GM18520 (cell line): ENCODE measurements around the gene ADAP2.
A peak's percentile ranks its signal among the peaks of the same experiment; 100 is the strongest.
"Not testable (repeated sequence)": the region's sequence is repeated elsewhere in the genome, so short reads cannot be mapped to it uniquely, and the experiment has no call there.

Experiments
- ATAC-seq: cut with Tn5 transposase; IDR thresholded peaks from one replicate; pipeline ENCODE4 v1.9.1; 2021; ENCODE audit not compliant: unreplicated experiment

The ADAP2 gene, protein sequence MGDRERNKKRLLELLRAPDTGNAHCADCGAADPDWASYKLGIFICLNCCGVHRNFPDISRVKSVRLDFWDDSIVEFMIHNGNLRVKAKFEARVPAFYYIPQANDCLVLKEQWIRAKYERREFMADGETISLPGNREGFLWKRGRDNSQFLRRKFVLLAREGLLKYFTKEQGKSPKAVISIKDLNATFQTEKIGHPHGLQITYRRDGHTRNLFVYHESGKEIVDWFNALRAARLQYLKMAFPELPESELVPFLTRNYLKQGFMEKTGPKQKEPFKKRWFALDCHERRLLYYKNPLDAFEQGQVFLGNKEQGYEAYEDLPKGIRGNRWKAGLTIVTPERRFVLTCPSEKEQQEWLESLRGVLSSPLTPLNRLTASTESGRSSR

DNA sequence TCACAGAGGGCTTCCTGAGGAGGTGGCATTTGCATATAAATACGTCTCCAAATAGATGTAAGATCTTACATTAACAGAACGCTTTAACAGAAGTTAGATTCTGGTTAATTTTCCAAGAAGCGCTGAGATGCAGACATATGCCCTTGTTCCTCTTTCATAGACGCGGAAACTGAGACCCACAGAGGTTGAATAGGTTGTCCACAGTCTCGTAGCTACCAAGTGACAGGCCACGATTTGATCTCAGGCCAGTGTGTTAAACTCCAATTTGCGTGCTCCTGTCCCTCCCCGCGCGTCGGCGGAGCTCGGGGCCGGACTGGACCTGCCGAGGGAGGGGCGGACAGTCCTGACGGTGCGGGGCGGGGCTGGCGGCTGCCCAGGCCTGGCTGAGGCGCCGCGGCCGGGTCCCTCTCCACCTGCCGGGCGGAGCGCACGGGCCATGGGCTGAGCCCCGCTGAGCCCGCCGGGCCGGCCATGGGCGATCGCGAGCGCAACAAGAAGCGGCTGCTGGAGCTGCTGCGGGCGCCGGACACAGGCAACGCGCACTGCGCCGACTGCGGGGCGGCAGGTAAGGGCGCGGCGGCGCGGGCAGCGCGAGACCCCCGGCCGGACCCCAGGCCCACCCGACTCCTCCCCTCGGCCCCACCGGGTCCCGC is at the start of gene ADAP2:
TSS of gene ADAP2 (plus strand) at position 402 of the 653 bp plus-strand sequence. CDS start at position 472, 70 bp downstream.
- no peak for ATAC-seq

DNA sequence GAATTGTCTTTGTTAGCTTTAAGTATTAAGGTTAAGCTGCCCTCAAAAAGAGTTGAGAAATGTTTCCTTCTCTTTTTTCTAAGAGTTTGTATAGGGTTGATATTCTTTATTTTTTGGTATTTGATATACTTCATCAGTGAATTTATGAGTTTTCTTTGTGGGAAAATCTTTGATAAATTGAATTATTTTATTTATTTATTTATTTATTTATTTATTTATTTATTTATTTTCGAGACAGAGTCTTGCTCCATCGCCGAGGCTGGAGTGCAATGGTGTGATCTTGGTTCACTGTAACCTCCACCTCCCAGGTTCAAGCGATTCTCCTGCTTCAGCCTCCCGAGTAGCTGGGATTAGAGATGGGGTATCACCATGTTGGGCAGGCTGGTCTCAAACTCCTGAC is 35.6 kb upstream of the ADAP2 start:
- no peak for ATAC-seq

DNA sequence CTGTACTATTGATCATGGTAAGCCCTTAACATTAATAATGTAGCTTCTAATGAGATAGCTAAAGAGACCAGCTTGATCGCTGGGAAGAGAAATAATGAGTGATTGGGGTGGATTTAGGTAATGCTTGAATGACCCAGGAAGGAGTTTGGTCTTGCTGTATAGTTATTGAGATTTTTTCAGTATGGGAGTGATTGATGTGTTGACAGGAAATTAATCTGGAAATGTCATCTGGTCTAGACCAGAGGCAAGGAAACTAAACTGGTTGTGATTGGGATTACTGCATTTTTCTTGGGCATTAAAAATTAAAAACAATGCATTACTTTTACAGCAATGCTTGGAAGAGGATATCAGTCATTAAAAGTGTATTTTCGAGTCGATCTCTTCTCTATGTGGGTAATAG is 27.5 kb upstream of the ADAP2 start:
- no peak for ATAC-seq

DNA sequence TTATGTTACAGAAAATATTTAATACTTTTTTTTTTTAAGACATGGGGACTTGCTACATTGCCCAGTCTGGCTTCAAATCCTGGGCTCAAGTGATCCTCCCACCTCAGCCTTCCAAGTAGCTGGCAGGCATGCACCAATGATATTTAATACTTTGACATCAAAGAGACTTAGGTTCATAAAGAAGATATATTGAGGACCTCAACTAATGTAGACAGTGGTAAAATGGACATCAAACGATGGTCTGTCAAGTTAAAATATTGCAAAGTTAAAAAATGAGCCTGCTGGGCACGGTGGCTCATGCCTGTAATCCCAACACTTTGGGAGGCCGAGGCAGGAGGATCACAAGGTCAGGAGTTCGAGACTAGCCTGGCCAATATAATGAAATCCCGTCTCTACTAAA is 24.4 kb upstream of the ADAP2 start:
- ATAC-seq = no peak

DNA sequence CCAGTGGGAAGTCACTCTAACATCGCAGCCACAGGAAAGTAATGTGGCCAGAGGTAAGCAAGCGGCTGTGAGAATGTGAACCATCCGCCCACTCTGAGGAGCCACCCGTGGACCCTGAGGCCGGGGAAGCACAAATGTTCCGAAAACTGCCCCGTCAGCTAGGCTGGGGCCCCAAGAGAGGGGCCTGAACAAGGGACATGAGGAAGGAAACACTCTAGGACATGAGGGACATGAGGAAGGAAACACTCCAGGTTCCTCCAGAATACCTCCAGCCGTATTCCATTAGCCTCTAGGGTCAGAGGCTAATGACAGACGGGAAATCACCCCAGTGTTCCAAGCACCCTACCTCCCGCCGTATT is 16.0 kb upstream of the ADAP2 start:
- peak; percentile 16 for ATAC-seq

DNA sequence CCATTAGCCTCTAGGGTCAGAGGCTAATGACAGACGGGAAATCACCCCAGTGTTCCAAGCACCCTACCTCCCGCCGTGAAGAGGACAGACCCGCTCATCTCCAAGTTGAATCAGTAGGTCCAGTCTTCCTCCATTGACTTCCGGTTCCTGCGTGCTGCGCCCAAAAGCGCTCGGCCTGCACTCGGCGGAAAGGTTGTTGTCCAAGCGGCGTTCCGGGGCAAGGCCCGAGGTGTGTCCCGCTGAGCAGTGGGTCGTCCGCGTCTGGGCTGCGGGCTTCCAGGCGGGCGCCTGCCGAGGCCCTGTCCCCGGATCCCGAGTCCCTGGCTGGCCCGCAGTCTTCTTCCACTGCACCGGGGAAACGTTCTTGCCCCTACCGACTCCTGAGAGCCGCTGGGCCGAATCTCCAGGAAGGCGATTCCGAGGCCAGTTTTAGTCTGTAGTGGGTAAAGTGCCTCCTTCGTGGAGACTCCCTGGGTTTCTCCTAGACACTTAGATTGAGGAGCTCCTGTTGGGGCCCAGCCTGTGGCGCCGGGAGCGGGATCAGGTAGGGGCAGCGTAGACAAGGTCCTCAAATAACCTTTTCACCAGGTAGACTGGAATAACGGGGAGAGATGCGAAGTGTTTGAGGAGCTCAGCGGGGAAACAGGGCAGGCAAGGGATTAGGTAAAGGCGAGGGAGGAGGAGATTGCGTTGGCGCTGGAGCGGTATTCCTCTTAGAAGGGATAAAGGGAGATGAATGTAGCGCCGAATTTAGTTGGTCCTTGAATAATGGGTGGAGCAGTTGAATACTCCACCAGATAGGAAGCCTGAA is 15.4 kb upstream of the ADAP2 start, which contains the start of gene TEFM:
TSS of gene TEFM (minus strand) at position 138 of the 811 bp plus-strand sequence. CDS start at position 98, 40 bp downstream.
- ATAC-seq = peak; percentile 87

DNA sequence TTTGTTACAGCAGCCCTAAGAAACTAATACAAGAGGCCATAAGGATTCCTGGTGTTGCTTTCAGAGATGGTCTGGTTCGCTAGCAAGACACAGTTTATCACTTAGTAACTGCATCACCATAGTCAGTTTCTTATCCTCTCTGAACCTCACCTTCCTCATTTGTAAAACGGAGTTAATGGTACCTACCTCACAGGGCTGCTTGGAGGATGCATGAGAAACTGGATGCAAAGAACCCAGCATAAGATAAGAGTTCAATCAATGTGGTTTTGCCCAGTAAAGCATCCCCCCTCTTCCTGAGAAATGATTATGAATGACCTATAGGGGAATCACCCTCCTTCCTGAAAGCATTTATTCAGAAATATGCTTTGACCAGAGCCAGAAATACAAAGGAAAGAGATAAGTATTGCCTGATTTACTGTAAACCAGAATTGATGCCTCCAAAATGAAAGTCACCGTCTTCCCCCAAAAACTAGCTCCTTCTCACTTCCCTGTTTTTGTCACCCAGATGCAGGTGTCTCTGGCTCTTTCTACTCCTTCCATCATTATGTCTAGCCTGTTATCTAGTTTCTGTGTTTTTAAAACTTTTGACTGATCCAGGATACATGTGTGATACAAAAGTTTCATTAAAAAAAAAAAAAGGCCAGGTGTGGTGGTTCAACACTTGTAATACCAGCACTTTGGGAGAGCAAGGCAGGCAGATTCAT is 12.9 kb upstream of the ADAP2 start:
- ATAC-seq = no peak

DNA sequence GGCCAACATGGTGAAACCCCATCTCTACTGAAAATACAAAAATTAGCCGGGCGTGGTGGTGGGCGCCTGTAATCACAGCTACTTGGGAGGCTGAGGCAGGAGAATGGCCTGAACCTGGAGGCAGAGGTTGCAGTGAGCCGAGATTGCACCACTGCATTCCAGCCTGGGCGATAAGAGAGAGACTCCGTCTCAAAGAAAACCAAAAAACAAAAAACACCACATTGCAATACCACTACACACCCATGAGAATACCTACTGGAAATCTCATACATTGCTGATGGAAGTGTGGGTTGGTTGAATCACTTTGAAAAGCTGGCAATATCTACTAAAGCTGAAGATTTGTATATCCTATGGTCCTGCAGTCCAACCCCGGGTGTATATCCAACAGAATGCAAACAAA is 11.6 kb upstream of the ADAP2 start:
- not testable (repeated sequence) for ATAC-seq

DNA sequence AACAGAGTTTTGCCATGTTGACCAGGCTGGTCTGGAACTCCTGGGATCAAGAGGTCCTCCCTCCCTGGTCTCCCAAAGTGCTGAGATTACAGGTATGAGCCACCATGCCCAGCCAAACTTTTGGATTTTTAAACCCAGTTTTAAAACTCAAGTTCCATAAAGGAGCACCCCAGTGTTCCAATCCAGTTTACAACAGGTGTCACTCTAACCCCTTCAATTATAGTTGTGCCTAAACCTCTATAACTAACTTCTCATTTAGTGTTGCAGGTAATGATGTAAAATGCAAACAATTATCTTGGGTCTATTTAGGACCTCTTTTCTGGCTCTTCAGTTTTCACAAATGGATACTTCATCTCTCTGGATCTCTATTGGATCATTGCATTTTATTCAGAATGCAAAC is 7.8 kb upstream of the ADAP2 start:
- no peak for ATAC-seq

DNA sequence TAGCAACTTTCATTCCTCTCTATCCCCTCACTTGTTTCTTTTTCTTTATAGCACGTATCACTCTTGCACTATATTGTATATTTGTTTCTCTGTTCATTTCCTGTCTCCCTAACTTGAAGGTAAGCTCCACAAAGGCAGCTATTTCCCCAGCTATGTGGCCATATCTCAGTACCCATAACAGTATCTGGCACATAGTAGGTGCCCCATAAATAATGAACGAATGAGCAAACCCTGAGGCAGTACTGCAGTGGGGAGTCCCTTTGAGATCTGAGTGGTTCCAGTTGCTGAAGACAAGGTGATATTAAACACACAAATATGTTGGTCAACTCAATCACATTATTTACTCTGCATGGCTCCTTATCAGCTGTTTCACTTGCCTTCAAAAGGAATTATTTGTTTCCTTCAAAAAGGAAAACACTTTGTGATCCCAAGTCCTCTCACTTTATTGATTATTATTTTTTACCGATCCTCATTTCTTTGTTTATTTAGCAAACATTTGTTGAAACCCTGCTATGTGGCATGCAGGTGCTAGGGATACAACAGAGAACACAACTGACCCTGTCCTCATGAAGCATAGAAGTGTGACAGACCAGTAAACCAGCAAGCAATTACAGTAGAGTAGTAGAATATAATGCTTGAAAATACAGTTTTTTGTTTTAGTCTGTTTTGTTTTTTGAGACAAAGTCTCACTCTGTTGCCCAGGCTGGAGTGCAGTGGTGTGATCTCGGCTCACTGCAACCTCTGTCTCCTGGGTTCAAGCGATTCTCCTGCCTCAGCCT is 5.7 kb upstream of the ADAP2 start:
- no peak for ATAC-seq

DNA sequence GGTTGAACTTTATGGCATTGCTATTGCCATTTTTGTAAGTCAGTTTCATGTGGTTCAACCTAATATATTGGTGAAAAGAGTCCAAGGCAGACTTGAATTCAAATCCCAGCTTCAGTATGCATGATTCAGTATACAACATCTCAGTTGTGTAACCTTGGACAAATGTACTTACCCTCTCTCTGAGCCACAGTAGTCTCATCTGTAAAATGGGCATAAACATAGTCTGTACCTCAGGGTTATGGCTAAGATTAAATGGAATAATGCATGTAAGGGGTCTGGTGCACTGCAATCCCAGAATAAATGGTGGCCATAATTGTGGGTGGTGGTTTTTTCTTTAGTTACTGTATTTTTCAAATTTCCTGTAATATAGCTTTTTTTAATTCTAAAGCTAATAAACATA is 4.7 kb upstream of the ADAP2 start:
- no peak for ATAC-seq

DNA sequence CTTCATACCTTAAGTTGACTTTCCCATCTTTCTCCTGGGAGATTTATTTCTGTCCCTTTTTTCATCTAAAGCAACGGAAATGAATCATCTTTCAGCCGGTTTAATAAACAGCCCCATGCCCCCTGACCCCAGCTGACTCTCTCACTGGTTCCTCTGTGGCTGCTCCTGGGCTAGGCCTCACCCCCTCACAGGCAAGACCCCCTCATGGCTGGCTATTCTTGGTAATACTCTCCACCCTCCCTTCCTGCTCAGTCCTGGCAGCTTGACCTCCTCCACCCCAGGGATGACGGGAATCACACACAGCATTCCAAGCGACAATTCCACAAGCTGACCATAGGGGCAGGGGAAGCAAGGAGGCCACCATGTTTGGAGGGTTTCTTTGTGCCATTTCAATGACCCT is 1.5 kb upstream of the ADAP2 start:
- ATAC-seq = no peak

DNA sequence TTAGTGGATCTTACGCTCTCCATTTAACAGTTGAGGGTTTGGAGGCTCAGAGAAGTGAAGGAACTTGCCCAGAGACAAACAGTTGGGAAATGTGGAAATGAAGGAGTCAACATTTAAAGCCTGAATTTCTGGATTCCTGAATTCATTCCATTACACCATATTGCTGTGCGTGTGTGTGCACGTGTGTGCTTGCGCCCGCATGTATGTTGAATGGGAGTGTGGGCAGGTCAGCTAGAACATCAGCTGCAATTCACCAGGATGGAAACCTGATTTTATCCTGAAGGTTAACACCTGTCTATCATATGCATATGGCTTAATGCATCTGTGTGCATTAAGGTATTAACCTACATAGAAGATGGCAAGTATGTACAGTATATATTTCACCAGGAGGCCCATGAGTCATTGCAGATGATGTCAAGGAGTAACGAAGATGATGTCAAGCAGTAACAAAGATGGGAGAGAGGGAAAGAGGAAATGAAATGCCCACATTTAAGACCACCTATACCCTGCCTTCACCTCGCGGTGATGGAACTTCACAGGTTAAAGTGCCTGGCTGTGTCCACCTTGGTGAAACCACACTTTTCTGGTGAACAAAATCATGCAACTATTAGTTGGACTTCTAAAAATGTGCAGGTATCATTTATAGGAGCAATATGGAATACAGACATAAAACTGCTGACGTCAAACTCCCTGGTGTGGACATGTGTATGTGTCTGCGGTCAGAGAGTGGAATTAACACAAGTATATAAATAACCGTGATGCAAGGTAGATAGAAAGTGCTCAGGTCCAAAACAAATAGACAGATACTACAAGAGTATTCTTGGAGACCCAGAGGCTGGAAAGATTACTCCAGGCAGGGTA is 832 bp upstream of the ADAP2 start:
- ATAC-seq = no peak

DNA sequence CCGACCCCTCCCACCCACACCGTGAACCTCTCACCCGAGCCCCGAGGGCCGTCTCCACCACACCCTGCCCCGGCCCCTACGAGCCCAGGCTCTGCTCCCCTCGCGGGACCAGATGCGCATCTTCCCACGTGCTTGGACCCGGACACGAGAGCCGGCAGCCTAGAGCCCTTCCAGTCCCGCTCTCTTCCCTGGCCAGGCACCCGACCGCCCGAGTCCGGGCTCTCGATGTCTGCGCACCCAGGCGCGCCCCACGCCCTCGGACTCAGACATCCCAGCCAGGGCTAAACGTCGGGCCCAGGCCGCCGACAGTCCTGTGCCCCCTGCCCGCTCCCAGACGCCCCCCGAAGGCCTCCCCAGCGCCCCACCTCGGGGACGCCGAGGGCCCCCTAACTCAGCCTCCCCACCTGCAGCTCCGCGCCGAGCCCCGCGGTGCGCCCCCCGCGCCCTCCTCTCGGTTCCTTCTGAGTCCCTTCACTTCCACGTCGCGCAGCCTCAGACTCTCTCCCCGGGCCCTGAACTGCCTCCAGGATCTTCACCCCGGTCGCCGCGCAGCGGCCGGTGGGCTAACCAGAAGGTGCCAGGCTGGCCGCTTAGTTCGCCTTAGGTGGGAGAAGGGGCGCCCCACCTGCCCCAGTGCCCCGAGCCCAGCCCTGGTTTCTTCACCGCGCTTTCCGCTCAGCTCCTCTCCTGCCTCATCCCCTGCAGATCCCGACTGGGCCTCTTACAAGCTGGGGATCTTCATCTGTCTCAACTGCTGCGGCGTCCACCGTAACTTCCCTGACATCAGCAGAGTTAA is 688 bp downstream of the ADAP2 start:
- ATAC-seq = no peak

DNA sequence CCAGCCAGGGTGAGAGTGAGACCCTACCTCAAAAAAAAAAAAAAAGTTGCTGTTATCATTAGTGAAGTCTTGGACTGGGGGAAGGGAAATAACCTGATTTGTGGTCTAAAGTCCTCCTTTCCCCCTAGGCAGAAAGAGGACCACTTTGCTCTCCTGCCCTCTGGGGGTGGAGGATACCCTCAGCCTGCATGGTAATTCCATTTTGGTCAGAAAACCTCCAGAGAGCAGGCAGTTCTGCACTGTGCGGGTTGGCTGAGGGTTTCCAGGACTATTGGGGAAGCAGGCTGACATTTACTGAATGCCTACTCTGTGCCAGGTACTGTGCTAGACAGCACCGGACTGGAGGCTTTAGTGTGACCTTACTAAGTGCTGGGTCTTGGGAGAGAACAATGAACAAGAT is 2.6 kb downstream of the ADAP2 start:
- no peak for ATAC-seq

DNA sequence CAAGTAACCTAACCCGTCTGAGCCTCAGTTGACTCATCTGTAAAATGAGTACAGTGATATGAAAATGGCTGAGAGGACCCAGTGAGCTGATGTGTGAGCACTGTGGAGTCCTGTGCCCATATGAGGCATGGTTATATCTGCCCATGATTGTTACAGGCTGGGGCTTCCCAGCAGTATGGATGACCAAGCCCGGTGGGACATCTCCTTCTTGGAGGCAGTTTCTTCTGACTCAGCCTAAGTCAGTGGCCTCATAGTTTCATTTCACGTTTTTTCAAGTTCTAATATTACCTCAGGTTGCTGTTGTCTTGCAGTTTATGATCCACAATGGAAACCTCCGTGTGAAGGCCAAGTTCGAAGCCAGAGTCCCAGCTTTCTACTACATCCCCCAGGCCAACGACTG is 4.8 kb downstream of the ADAP2 start:
- ATAC-seq = no peak

DNA sequence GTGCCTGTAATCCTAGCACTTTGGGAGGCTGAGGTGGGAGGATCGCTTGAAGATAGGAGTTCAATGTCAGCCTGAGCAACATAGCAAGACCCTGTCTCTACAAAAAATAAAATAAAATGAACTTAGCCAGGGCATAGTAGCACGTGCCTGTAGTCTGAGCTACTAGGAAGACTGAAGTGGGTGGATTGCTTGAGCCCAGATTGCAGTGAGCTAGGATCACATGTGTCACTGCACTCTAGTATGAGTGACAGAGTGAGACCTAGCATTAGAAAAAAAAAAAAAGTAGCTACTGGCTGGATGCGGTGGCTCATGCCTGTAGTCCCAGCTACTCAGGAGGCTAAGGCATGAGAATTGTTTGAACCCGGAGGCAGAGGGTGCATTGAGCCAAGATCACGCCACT is 6.0 kb downstream of the ADAP2 start:
- no peak for ATAC-seq

DNA sequence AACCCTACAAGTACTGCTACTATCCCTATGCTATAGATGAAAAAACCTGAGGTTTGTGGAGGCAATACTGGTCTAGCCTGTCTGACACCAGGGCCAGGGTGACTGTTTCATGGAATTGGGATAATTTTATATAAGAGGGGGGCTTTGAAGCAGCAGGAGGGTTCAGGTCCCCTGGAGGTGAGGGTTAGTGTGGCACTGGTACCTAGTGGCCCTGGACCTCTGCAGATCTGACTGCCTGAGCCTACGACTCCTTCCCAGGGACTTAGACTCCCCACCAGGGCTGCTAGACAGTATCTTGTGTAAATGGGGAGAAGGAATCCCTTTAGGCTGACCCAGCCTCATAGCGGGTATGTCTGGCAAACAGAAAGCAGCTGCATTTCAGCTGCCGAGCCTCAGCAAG is 6.8 kb downstream of the ADAP2 start:
- no peak for ATAC-seq
